Activated CD8-positive, alpha-beta T cell treated with anti-CD3 and anti-CD28 coated beads, Interleukin-2, amount 10 ng/mL, durations not matched to agents 7 days and 5 days (primary cell): ENCODE data around the gene MRPL12. TPM values are rescaled to one million over a fixed set of nuclear protein-coding genes. Genes with fewer than 3 reads are reported as not detected.

Source experiments
- ATAC-seq: fragments of 150-1000 bp; cut with Tn5 transposase; one replicate; pipeline ENCODE4 v1.10.0; 2021; ENCODE audit warnings: moderate library complexity
- CTCF ChIA-PET: fragments of 350-600 bp; sonication (Branson Sonifier 250); formaldehyde crosslinking; loops from one replicate; lab custom pipeline; 2021; ENCODE audit warnings: antibody characterized with exemption; lab: Charles Lee
- POLR2A ChIA-PET: fragments of 350-600 bp; sonication (Branson Sonifier 250); formaldehyde crosslinking; loops from one replicate; lab custom pipeline; 2021; ENCODE audit warnings: antibody characterized with exemption; lab: Charles Lee
- DNase-seq: peaks from one replicate; pipeline ENCODE4 v3.0.0-alpha.2; 2020
- H3K27ac Mint-ChIP-seq: one replicate; pipeline ENCODE4 v1.8.0; 2021; ENCODE audit warnings: mild to moderate bottlenecking, mixed read lengths
- H3K27me3 Mint-ChIP-seq: one replicate; pipeline ENCODE4 v1.8.0; 2021; ENCODE audit warnings: low read depth, mixed read lengths
- H3K36me3 Mint-ChIP-seq: one replicate; pipeline ENCODE4 v1.8.0; 2021; ENCODE audit warnings: low read depth, mixed read lengths
- H3K4me1 Mint-ChIP-seq: one replicate; pipeline ENCODE4 v1.8.0; 2021; ENCODE audit warnings: low read depth, mixed read lengths
- H3K4me3 Mint-ChIP-seq: one replicate; pipeline ENCODE4 v1.8.0; 2021; ENCODE audit warnings: mild to moderate bottlenecking, mixed read lengths
- H3K9me3 Mint-ChIP-seq: one replicate; pipeline ENCODE4 v1.8.0; 2022; ENCODE audit warnings: mixed read lengths; ENCODE audit not compliant: insufficient read depth
- total RNA-seq, 2 experiments: library from RNA; stranded (reverse); gene quantifications; one replicate each; pipeline ENCODE4 v1.2.3, GENCODE V29; 2021

The MRPL12 gene
- total RNA-seq = 100 to 1,000 TPM; 102 to 104 TPM

- peak within 1 kb of the TSS; percentile 95 for H3K4me3 Mint-ChIP-seq
- DNase-seq = peak; percentile 94
- peaks cover 59% of the 10 kb centered on the region for H3K36me3 Mint-ChIP-seq
- H3K9me3 Mint-ChIP-seq = no peaks in the 10 kb centered on the region
- H3K4me1 Mint-ChIP-seq = peaks cover 35% of the 10 kb centered on the region
- peak within 1 kb of the TSS; percentile 96 for H3K27ac Mint-ChIP-seq
- ChIA-PET CTCF (interaction anchor here (1.0 to 2.2 kb wide), 8 partner anchors 13 to 189 kb away, joined by 3 to 12 read pairs (median 4); partner anchors contain the start of genes ARL16, CCDC137, HGS and OXLD1), POLR2A (interaction anchor here (0.6 to 5.3 kb wide), 21 partner anchors 8 to 224 kb away, joined by 3 to 50 read pairs (median 4); partner anchors contain the start of genes ARL16, CCDC137, HGS and MAFG)
- H3K27me3 Mint-ChIP-seq = no peaks in the 10 kb centered on the region
- peak; percentile 89 for ATAC-seq
Observed at GRCh38 chr17:81702934-81703746, at the start of gene MRPL12. MRPL12 (plus strand) TSS chr17:81703367; CDS start chr17:81703502, 135 bp downstream.

GRCh38 chr17:81655378-81656117 is 47.6 kb upstream of the MRPL12 start:
- no peak for DNase-seq
- H3K4me1 Mint-ChIP-seq = peaks cover 50% of the 10 kb centered on the region
- ChIA-PET POLR2A (no interaction called here), CTCF (no interaction called here)
- peaks cover 3% of the 10 kb centered on the region for H3K36me3 Mint-ChIP-seq
- no peaks in the 10 kb centered on the region for H3K27me3 Mint-ChIP-seq
- H3K4me3 Mint-ChIP-seq = no peak overlapping the region
- H3K27ac Mint-ChIP-seq = no peak overlapping the region
- H3K9me3 Mint-ChIP-seq = no peaks in the 10 kb centered on the region
- ATAC-seq = no peak

- DNase-seq (no peak), ATAC-seq (no peak)
- Mint-ChIP-seq H3K27me3 (no peaks in the 10 kb centered on the region), H3K4me3 (no peak within 1 kb of the TSS), H3K4me1 (peaks cover 56% of the 10 kb centered on the region), H3K27ac (peak within 1 kb of the TSS; percentile 71), H3K36me3 (peaks cover 3% of the 10 kb centered on the region), H3K9me3 (no peaks in the 10 kb centered on the region)
- CTCF ChIA-PET = interaction anchor here (0.7 kb wide), 1 partner anchor 55 kb away, joined by 4 read pairs; no protein-coding TSS in a partner anchor
- POLR2A ChIA-PET = interaction anchor here (1.5 kb wide), 1 partner anchor 10 kb away, joined by 4 read pairs; the partner anchor contains the start of genes CCDC137 and OXLD1
Observed at GRCh38 chr17:81656118-81656743, 46.9 kb upstream of the MRPL12 start, which contains the start of gene PDE6G. PDE6G (minus strand) TSS chr17:81656542; CDS start chr17:81653305, 3,237 bp downstream.

GRCh38 chr17:81656835-81657234 is 46.3 kb upstream of the MRPL12 start:
- Mint-ChIP-seq H3K9me3 (no peaks in the 10 kb centered on the region), H3K36me3 (peaks cover 2% of the 10 kb centered on the region), H3K27ac (peak overlapping the region; percentile 71), H3K4me3 (no peak overlapping the region), H3K27me3 (no peaks in the 10 kb centered on the region), H3K4me1 (peaks cover 54% of the 10 kb centered on the region)
- DNase-seq (peak; percentile 31), ATAC-seq (no peak)
- POLR2A ChIA-PET = interaction anchor here (1.5 kb wide), 1 partner anchor 9 kb away, joined by 4 read pairs; the partner anchor contains the start of genes CCDC137 and OXLD1
- CTCF ChIA-PET = interaction anchor here (0.7 kb wide), 1 partner anchor 56 kb away, joined by 4 read pairs; no protein-coding TSS in a partner anchor

GRCh38 chr17:81659038-81659437 is 44.1 kb upstream of the MRPL12 start:
- POLR2A ChIA-PET = no interaction called here
- H3K4me3 Mint-ChIP-seq = no peak overlapping the region
- CTCF ChIA-PET = interaction anchor here (0.7 kb wide), 1 partner anchor 58 kb away, joined by 3 read pairs; no protein-coding TSS in a partner anchor
- no peak overlapping the region for H3K27ac Mint-ChIP-seq
- peaks cover 2% of the 10 kb centered on the region for H3K36me3 Mint-ChIP-seq
- peaks cover 58% of the 10 kb centered on the region for H3K4me1 Mint-ChIP-seq
- no peaks in the 10 kb centered on the region for H3K27me3 Mint-ChIP-seq
- no peaks in the 10 kb centered on the region for H3K9me3 Mint-ChIP-seq
- DNase-seq (no peak), ATAC-seq (no peak)

GRCh38 chr17:81660441-81660840 is 42.7 kb upstream of the MRPL12 start:
- Mint-ChIP-seq H3K4me1 (peaks cover 62% of the 10 kb centered on the region), H3K4me3 (no peak overlapping the region), H3K9me3 (no peaks in the 10 kb centered on the region), H3K27me3 (no peaks in the 10 kb centered on the region), H3K36me3 (peaks cover 16% of the 10 kb centered on the region), H3K27ac (no peak overlapping the region)
- ATAC-seq = no peak
- POLR2A ChIA-PET = interaction anchor here (0.8 to 0.9 kb wide), 2 partner anchors 24 to 43 kb away, joined by 3 read pairs; partner anchors contain the start of genes MRPL12, NPLOC4 and TSPAN10
- no peak for DNase-seq
- CTCF ChIA-PET = interaction anchor here (1.1 kb wide), 1 partner anchor 58 kb away, joined by 3 read pairs; no protein-coding TSS in a partner anchor

GRCh38 chr17:81662002-81662401 is 41.2 kb upstream of the MRPL12 start:
- H3K27ac Mint-ChIP-seq = peak overlapping the region; percentile 99
- ATAC-seq = no peak
- peaks cover 55% of the 10 kb centered on the region for H3K4me1 Mint-ChIP-seq
- H3K36me3 Mint-ChIP-seq = peaks cover 24% of the 10 kb centered on the region
- H3K4me3 Mint-ChIP-seq = no peak overlapping the region
- DNase-seq = no peak
- ChIA-PET CTCF (interaction anchor here (0.8 to 2.1 kb wide), 3 partner anchors 41 to 376 kb away, joined by 3 to 6 read pairs (median 3); partner anchors contain the start of genes DCXR and MRPL12), POLR2A (interaction anchor here (0.7 to 5.3 kb wide), 5 partner anchors 9 to 266 kb away, joined by 3 to 31 read pairs (median 4); partner anchors contain the start of genes MAFG and MRPL12)
- H3K27me3 Mint-ChIP-seq = no peaks in the 10 kb centered on the region
- H3K9me3 Mint-ChIP-seq = no peaks in the 10 kb centered on the region

GRCh38 chr17:81664051-81664470 is 39.1 kb upstream of the MRPL12 start:
- CTCF ChIA-PET = interaction anchor here (0.7 to 2.1 kb wide), 3 partner anchors 11 to 1658 kb away, joined by 3 to 7 read pairs (median 6); no protein-coding TSS in a partner anchor
- peak overlapping the region; percentile 22 for H3K4me3 Mint-ChIP-seq
- peaks cover 34% of the 10 kb centered on the region for H3K36me3 Mint-ChIP-seq
- H3K27me3 Mint-ChIP-seq = no peaks in the 10 kb centered on the region
- H3K27ac Mint-ChIP-seq = peak overlapping the region; percentile 99
- DNase-seq (no peak), ATAC-seq (no peak)
- H3K9me3 Mint-ChIP-seq = no peaks in the 10 kb centered on the region
- peaks cover 63% of the 10 kb centered on the region for H3K4me1 Mint-ChIP-seq
- POLR2A ChIA-PET = interaction anchor here (1.5 to 5.3 kb wide), 3 partner anchors 11 to 71 kb away, joined by 3 to 31 read pairs (median 12); partner anchors contain the start of gene MRPL12

- ChIA-PET POLR2A (interaction anchor here (0.6 to 5.3 kb wide), 12 partner anchors 8 to 252 kb away, joined by 3 to 31 read pairs (median 4); partner anchors contain the start of genes ARHGDIA, ARL16, HGS and MRPL12), CTCF (interaction anchor here (0.9 to 1.5 kb wide), 4 partner anchors 10 to 64 kb away, joined by 3 to 5 read pairs (median 3); partner anchors contain the start of gene MRPL12)
- Mint-ChIP-seq H3K27me3 (no peaks in the 10 kb centered on the region), H3K27ac (peak overlapping the region; percentile 99), H3K4me3 (peak overlapping the region; percentile 97), H3K9me3 (no peaks in the 10 kb centered on the region), H3K36me3 (peaks cover 46% of the 10 kb centered on the region), H3K4me1 (peaks cover 68% of the 10 kb centered on the region)
- DNase-seq (peak; percentile 70), ATAC-seq (peak; percentile 20)
Observed at GRCh38 chr17:81665205-81666091, 37.7 kb upstream of the MRPL12 start.

- POLR2A ChIA-PET = interaction anchor here (0.6 to 5.3 kb wide), 11 partner anchors 9 to 251 kb away, joined by 3 to 31 read pairs (median 4); partner anchors contain the start of genes ARHGDIA, ARL16, HGS and MRPL12
- H3K9me3 Mint-ChIP-seq = no peaks in the 10 kb centered on the region
- peak; percentile 50 for DNase-seq
- H3K36me3 Mint-ChIP-seq = peaks cover 46% of the 10 kb centered on the region
- no peaks in the 10 kb centered on the region for H3K27me3 Mint-ChIP-seq
- H3K4me1 Mint-ChIP-seq = peaks cover 64% of the 10 kb centered on the region
- peak overlapping the region; percentile 97 for H3K4me3 Mint-ChIP-seq
- H3K27ac Mint-ChIP-seq = peak overlapping the region; percentile 99
- peak; percentile 21 for ATAC-seq
- CTCF ChIA-PET = interaction anchor here (1.3 to 1.5 kb wide), 2 partner anchors 13 to 36 kb away, joined by 3 to 5 read pairs; partner anchors contain the start of gene MRPL12
Observed at GRCh38 chr17:81666092-81666341, 37.1 kb upstream of the MRPL12 start.
